H1 (cell line): ENCODE results near the gene EFEMP1. TPM values are rescaled to one million over a fixed set of nuclear protein-coding genes. Genes with fewer than 3 reads are reported as not detected.

Source experiments
- ATF2 ChIP-seq: IDR thresholded peaks from 2 replicates; pipeline ENCODE4 v1.6.1; 2012; ENCODE audit warnings: low read length, inconsistent platforms
- polyA plus RNA-seq, 7 experiments: library from polyadenylated mRNA; depleted of rRNA in 3 of 7; stranded (reverse) in 5 of 7; unstranded in 2 of 7; fragments of >200 nt in 5 of 7; fragments of 200-250 nt in 2 of 7; gene quantifications; 1 replicate in 5 of 7; 2 replicates in 1 of 7; 4 replicates in 1 of 7; pipeline versions ENCODE4 v1.2.1 to v1.2.3, GENCODE V29; 2011 to 2013; ENCODE audit warnings: missing spikeins in 2 of 7, mixed read lengths in 2 of 7
- total RNA-seq: library from RNA; stranded (reverse); fragmentation: NEBNext Ultra II Directional; extraction: Animal tissue kit (Norgen Biotek cat#: 25700); gene quantifications from 2 replicates; pipeline ENCODE4 v1.2.1, GENCODE V29; 2021

The EFEMP1 gene
- total and polyA plus RNA-seq, 2 of the 8 experiments (the other 6 are each of a cell fraction or from before 2014, with no cell fraction given) = 15.5 to 19.7 TPM

DNA sequence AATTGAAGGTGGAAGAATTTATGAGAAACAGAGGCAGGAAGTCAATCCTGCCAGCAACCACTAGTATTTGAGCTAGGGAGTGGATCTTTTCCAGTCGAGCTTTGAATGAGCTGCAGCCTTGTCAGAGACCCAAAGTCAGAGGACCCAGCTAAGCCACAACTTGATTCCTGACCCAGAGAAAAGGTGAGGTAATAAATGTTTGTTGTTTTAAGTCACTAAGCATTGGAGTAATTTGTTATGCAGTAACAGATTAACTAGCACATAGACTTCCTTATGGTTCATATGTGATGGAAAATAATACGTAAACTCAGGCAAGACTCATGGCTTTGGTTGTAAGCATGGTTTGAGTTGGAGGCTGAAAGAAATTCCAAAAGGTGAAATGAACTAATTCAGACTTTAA lies 21.6 kb downstream of the EFEMP1 start (continued):
- no peak for TF ChIP-seq ATF2
